Endodermal cell (in vitro differentiated cells): ENCODE data around the gene GJD2. TPM values are rescaled to one million over a fixed set of nuclear protein-coding genes. Genes with fewer than 3 reads are reported as not detected.
A peak's percentile ranks its signal among the peaks of the same experiment; 100 is the strongest.

Experiments used
- DNase-seq: peaks from one replicate; pipeline ENCODE4 v3.0.0-alpha.2; 2017
- H3K27ac ChIP-seq: 2 replicates; pipeline ENCODE4 v1.5.1; 2013; ENCODE audit warnings: mild to moderate bottlenecking, low read depth, low read length, moderate library complexity
- H3K27me3 ChIP-seq: 2 replicates; pipeline ENCODE4 v1.6.1; 2013; ENCODE audit warnings: mild to moderate bottlenecking, low read length, moderate library complexity; ENCODE audit not compliant: insufficient read depth, control insufficient read depth, poor library complexity, severe bottlenecking
- H3K36me3 ChIP-seq: 2 replicates; pipeline ENCODE4 v1.7.0; 2013; ENCODE audit warnings: mild to moderate bottlenecking, low read length, moderate library complexity; ENCODE audit not compliant: control insufficient read depth, insufficient read depth
- H3K4me1 ChIP-seq: one replicate; pipeline ENCODE4 v1.7.0; 2013; ENCODE audit warnings: low read length; ENCODE audit not compliant: control insufficient read depth, insufficient read depth
- H3K4me3 ChIP-seq: 2 replicates; pipeline ENCODE4 v1.5.1; 2013; ENCODE audit warnings: mild to moderate bottlenecking, low read length, moderate library complexity
- H3K9ac ChIP-seq: 2 replicates; pipeline ENCODE4 v1.6.1; 2013; ENCODE audit warnings: mild to moderate bottlenecking, low read length, moderate library complexity; ENCODE audit not compliant: poor library complexity, severe bottlenecking; ENCODE audit errors: extremely low read depth
- H3K9me3 ChIP-seq: 2 replicates; pipeline ENCODE4 v1.6.1; 2013; ENCODE audit warnings: mild to moderate bottlenecking, low read length, moderate library complexity; ENCODE audit not compliant: control insufficient read depth
- H3K27ac Mint-ChIP-seq: 2 replicates; pipeline ENCODE4 v1.8.0; 2020; ENCODE audit warnings: mixed read lengths
- H3K27me3 Mint-ChIP-seq: 2 replicates; pipeline ENCODE4 v1.8.0; 2021; ENCODE audit warnings: mild to moderate bottlenecking, mixed read lengths; ENCODE audit not compliant: insufficient read depth
- H3K36me3 Mint-ChIP-seq: 2 replicates; pipeline ENCODE4 v1.8.0; 2020; ENCODE audit warnings: low read depth, mixed read lengths
- H3K4me1 Mint-ChIP-seq: 2 replicates; pipeline ENCODE4 v1.8.0; 2020; ENCODE audit warnings: mixed read lengths
- H3K4me3 Mint-ChIP-seq: 2 replicates; pipeline ENCODE4 v1.8.0; 2020; ENCODE audit warnings: mild to moderate bottlenecking, moderate library complexity, mixed read lengths
- H3K9me3 Mint-ChIP-seq: 2 replicates; pipeline ENCODE4 v1.8.0; 2020; ENCODE audit warnings: mild to moderate bottlenecking, mixed read lengths
- CTCF ChIP-seq: fragments of 200-600 bp; sonication (generic); conservative IDR thresholded peaks from 2 replicates; pipeline ENCODE4 v1.5.0; 2021; ENCODE audit warnings: antibody characterized with exemption, mild to moderate bottlenecking
- WGBS, 2 experiments: methylation state at CpG; one replicate each; pipeline versions ENCODE4 v1.1.5 to v1.1.7; 2013; ENCODE audit warnings: missing lambda C conversion rate in 2 of 2, mixed read lengths in 1 of 2; ENCODE audit not compliant: insufficient coverage in 1 of 2, insufficient read length in 1 of 2; 5-methylcytosine and 5-hydroxymethylcytosine counted together
- total RNA-seq, 2 donors: library from RNA; stranded (reverse); fragmentation: NEBNext Ultra II Directional in 1 of 2; extraction: Animal tissue kit (Norgen Biotek cat#: 25700) in 1 of 2; gene quantifications; 2 replicates in 1 of 2; 3 replicates in 1 of 2; pipeline ENCODE4 v1.2.1, GENCODE V29; 2021

Gene GJD2
- total RNA-seq, 2 donors from 2014 or later: not detected

GRCh38 chr15:34759347-34759746, 4.5 kb upstream of the GJD2 start:
- H3K27me3 ChIP-seq: peaks cover 60% of the 10 kb centered on the region
- H3K4me3 ChIP-seq: no peak overlapping the region
- Mint-ChIP-seq H3K27me3 (peaks cover 59% of the 10 kb centered on the region), H3K4me3 (no peak overlapping the region), H3K27ac (no peak overlapping the region), H3K4me1 (peaks cover 3% of the 10 kb centered on the region), H3K36me3 (no peaks in the 10 kb centered on the region), H3K9me3 (no peaks in the 10 kb centered on the region)
- H3K9ac ChIP-seq: no peak overlapping the region
- H3K4me1 ChIP-seq: no peaks in the 10 kb centered on the region
- no peak for DNase-seq
- H3K27ac ChIP-seq: no peak overlapping the region
- no peaks in the 10 kb centered on the region for H3K9me3 ChIP-seq
- no peaks in the 10 kb centered on the region for H3K36me3 ChIP-seq
- no peak for TF ChIP-seq CTCF
- 56 to 59% methylated on average over 3 of the region's 3 CpGs for WGBS, 2 experiments

GRCh38 chr15:34757262-34757661, 2.5 kb upstream of the GJD2 start:
- H3K4me1 Mint-ChIP-seq: peaks cover 3% of the 10 kb centered on the region
- no peak overlapping the region for H3K4me3 Mint-ChIP-seq
- peaks cover 74% of the 10 kb centered on the region for H3K27me3 Mint-ChIP-seq
- DNase-seq: no peak
- 96 to 100% methylated on average over 1 to 2 of the region's 3 CpGs for WGBS, 2 experiments
- H3K4me1 ChIP-seq: no peaks in the 10 kb centered on the region
- H3K36me3 Mint-ChIP-seq: no peaks in the 10 kb centered on the region
- H3K27ac ChIP-seq: no peak overlapping the region
- H3K9ac ChIP-seq: no peak overlapping the region
- H3K36me3 ChIP-seq: no peaks in the 10 kb centered on the region
- peaks cover 77% of the 10 kb centered on the region for H3K27me3 ChIP-seq
- no peak overlapping the region for H3K27ac Mint-ChIP-seq
- TF ChIP-seq CTCF: no peak
- no peak overlapping the region for H3K4me3 ChIP-seq
- no peaks in the 10 kb centered on the region for H3K9me3 Mint-ChIP-seq
- no peaks in the 10 kb centered on the region for H3K9me3 ChIP-seq

GRCh38 chr15:34755419-34755773, 598 bp upstream of the GJD2 start:
- Histone ChIP-seq H3K4me1 (no peaks in the 10 kb centered on the region), H3K36me3 (no peaks in the 10 kb centered on the region), H3K9me3 (no peaks in the 10 kb centered on the region), H3K4me3 (peak overlapping the region; percentile 73), H3K9ac (no peak overlapping the region), H3K27me3 (peaks cover 91% of the 10 kb centered on the region), H3K27ac (no peak overlapping the region)
- TF ChIP-seq CTCF: no peak
- no peaks in the 10 kb centered on the region for H3K9me3 Mint-ChIP-seq
- WGBS, 2 experiments: 11 to 15% methylated on average over 3 to 11 of the region's 11 CpGs
- no peaks in the 10 kb centered on the region for H3K36me3 Mint-ChIP-seq
- DNase-seq: no peak
- no peak overlapping the region for H3K27ac Mint-ChIP-seq
- peaks cover 3% of the 10 kb centered on the region for H3K4me1 Mint-ChIP-seq
- H3K4me3 Mint-ChIP-seq: peak overlapping the region; percentile 54
- peaks cover 83% of the 10 kb centered on the region for H3K27me3 Mint-ChIP-seq
